ENCODE measurements around the gene PALM2AKAP2. TPM values are rescaled to one million over a fixed set of nuclear protein-coding genes. Genes with fewer than 3 reads are reported as not detected.

The PALM2AKAP2 gene
- total RNA-seq, 4 donors from 2014 or later, result 11.5 to 38.4 (median 24.2) TPM

GRCh38 chr9:109742776-109743348 lies 37.1 kb upstream of the PALM2AKAP2 start:
- TF ChIP-seq CTCF (IDR thresholded peaks at IDR 0.05), result no peak
- ATAC-seq (ENCODE audit: low FRiP score) (no peak), DNase-seq (ENCODE audit: low spot score) (no peak)

GRCh38 chr9:109743696-109744095 lies 36.3 kb upstream of the PALM2AKAP2 start:
- DNase-seq (ENCODE audit: low spot score), result no peak
- no peak for ATAC-seq (ENCODE audit: low FRiP score)
- TF ChIP-seq CTCF (IDR thresholded peaks at IDR 0.05), result no peak

GRCh38 chr9:109745335-109746283 lies 34.4 kb upstream of the PALM2AKAP2 start:
- no peak for TF ChIP-seq CTCF (IDR thresholded peaks at IDR 0.05)
- ATAC-seq (ENCODE audit: low FRiP score), result peak; percentile 88
- DNase-seq (ENCODE audit: low spot score), result no peak

- ATAC-seq (ENCODE audit: low FRiP score) (no peak), DNase-seq (ENCODE audit: low spot score) (no peak)
- no peak for TF ChIP-seq CTCF (IDR thresholded peaks at IDR 0.05)
Observed at GRCh38 chr9:109751253-109751652, 28.7 kb upstream of the PALM2AKAP2 start.

- no peak for DNase-seq (ENCODE audit: low spot score)
- ATAC-seq (ENCODE audit: low FRiP score), result no peak
- TF ChIP-seq CTCF (IDR thresholded peaks at IDR 0.05), result no peak
Observed at GRCh38 chr9:109753308-109753707, 26.7 kb upstream of the PALM2AKAP2 start.

- no peak for ATAC-seq (ENCODE audit: low FRiP score)
- DNase-seq (ENCODE audit: low spot score), result no peak
Observed at GRCh38 chr9:109755040-109755439, 25.0 kb upstream of the PALM2AKAP2 start.

More at GRCh38 chr9:109755040-109755439, 25.0 kb upstream of the PALM2AKAP2 start:
- no peak for TF ChIP-seq CTCF (IDR thresholded peaks at IDR 0.05)

Measured in omental fat pad (tissue), 4 donors.